ENCODE results near the gene FCER1G.

Gene FCER1G

DNA sequence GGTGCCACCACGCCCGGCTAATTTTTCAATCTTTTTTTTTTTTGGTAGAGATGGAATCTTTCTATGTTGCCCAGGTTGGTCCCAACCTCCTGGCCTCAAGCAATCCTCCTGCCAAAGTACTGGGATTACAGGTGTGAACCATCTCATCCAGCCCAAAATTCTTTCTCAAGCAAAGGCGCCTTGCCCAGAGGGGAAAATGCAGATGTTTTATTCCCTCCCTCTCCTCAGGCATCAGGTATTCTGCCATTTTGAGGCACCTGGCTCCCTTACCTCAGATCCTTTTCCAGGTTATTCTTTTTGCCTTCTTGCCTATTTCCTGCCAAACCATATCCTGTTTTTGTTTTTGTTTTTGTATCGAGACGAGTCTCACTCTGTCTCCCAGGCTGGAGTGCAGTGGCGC, 26.7 kb upstream of the FCER1G start:
- WGBS (ENCODE audit: insufficient coverage, insufficient read length) = no CpG with 5 or more reads among the region's 6 CpGs
- H3K27me3 ChIP-seq (ENCODE audit: control insufficient read depth, insufficient read depth, low read length) = no peaks in the 10 kb centered on the region
- peaks cover 16% of the 10 kb centered on the region; the same call in 1 of the 2 replicates for H3K36me3 ChIP-seq (ENCODE audit: control insufficient read depth, insufficient read depth, low read length)
- no peaks in the 10 kb centered on the region for H3K9me3 ChIP-seq (ENCODE audit: control insufficient read depth, insufficient read depth, low read length)
- H3K27ac ChIP-seq (ENCODE audit: low read length) = no peak overlapping the region
- no peaks in the 10 kb centered on the region for H3K4me1 ChIP-seq (ENCODE audit: control insufficient read depth, insufficient read depth, low read length)
- DNase-seq (ENCODE audit: low read depth, low spot score) = no peak
- H3K4me3 ChIP-seq (ENCODE audit: low read length) = no peak overlapping the region

DNA sequence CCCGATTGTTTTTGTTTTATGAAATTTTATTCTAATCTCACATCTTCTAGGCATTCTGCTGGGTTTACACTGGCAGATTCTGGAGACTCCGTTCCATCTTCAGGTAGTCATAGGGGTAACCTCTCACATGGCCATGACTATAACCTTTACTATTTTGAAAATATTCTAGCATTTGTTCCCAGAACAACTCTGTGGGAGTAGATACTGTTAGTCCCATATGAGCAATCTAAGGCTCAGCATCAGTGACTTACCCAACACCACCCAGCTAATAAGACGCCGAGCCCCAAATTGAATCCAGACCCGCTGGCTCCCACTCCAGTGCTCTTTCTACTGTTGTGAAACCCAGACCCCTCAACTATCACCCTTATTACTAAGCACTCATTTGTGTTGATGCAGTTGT, 26.1 kb upstream of the FCER1G start:
- H3K4me1 ChIP-seq (ENCODE audit: control insufficient read depth, insufficient read depth, low read length) = no peaks in the 10 kb centered on the region
- H3K4me3 ChIP-seq (ENCODE audit: low read length) = no peak overlapping the region
- H3K27ac ChIP-seq (ENCODE audit: low read length) = no peak overlapping the region
- no CpG with 5 or more reads among the region's 5 CpGs for WGBS (ENCODE audit: insufficient coverage, insufficient read length)
- no peaks in the 10 kb centered on the region for H3K27me3 ChIP-seq (ENCODE audit: control insufficient read depth, insufficient read depth, low read length)
- peaks cover 21% of the 10 kb centered on the region; the same call in 1 of the 2 replicates for H3K36me3 ChIP-seq (ENCODE audit: control insufficient read depth, insufficient read depth, low read length)
- no peaks in the 10 kb centered on the region for H3K9me3 ChIP-seq (ENCODE audit: control insufficient read depth, insufficient read depth, low read length)
- no peak for DNase-seq (ENCODE audit: low read depth, low spot score)

DNA sequence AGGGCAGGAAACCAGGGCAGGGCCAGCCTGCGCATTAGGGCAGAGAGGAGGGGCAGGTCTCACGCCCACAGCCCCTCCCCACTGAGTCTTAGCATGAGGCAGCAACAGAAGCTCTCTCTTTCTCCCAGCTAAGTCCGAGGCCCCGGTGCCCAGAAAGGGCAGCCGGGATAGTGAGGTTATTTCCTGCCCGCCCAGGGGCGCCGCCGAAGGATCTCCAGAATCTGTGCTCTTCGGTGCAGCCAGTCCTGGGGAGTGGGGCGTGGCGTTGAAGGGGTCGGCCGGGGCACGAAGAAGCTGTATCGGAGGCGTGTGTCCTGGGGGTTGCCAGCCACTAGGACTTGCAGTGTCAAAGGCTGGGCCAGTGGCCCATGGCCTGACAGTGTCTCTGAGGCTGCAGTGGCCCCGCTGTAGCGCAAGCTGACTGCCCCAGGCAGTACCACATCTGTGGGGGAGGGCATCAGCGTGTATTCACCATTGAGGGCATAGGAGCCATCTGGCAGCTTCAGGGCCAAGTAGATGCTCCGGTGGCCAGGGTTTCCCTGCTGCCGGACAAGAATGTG, 24.1 kb upstream of the FCER1G start:
- H3K36me3 ChIP-seq (ENCODE audit: control insufficient read depth, insufficient read depth, low read length) = peaks cover 25% of the 10 kb centered on the region; the same call in 1 of the 2 replicates

DNA sequence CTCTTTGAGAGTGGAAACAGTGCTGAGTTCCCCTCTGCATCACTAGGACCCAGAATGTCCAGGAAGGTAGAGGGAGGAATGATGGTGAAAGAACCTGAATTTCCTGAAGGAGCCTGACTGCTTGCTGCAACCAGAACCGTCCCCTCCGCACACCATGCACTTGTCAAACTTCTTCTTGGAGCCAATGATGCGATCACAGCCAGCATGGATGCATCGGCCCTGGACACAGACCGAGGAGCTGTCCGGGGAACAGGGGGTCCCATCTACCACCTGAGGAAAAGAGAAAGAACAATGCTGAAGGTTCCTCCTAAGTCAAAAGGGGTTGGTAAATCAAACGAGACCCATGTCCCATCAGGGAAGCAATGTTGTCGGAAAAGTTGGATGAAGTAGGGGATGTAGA, 23.1 kb upstream of the FCER1G start:
- H3K9me3 ChIP-seq (ENCODE audit: control insufficient read depth, insufficient read depth, low read length) = no peaks in the 10 kb centered on the region
- no peaks in the 10 kb centered on the region for H3K27me3 ChIP-seq (ENCODE audit: control insufficient read depth, insufficient read depth, low read length)
- H3K36me3 ChIP-seq (ENCODE audit: control insufficient read depth, insufficient read depth, low read length) = peaks cover 25% of the 10 kb centered on the region; the same call in 1 of the 2 replicates
- no CpG with 5 or more reads among the region's 8 CpGs for WGBS (ENCODE audit: insufficient coverage, insufficient read length)
- DNase-seq (ENCODE audit: low read depth, low spot score) = no peak
- H3K4me1 ChIP-seq (ENCODE audit: control insufficient read depth, insufficient read depth, low read length) = peaks cover 4% of the 10 kb centered on the region
- no peak overlapping the region for H3K27ac ChIP-seq (ENCODE audit: low read length)
- H3K4me3 ChIP-seq (ENCODE audit: low read length) = no peak overlapping the region

More for the DNA sequence above, 24.1 kb upstream of the FCER1G start:
- Histone ChIP-seq H3K4me1 (ENCODE audit: control insufficient read depth, insufficient read depth, low read length) (no peaks in the 10 kb centered on the region), H3K27ac (ENCODE audit: low read length) (no peak overlapping the region), H3K4me3 (ENCODE audit: low read length) (no peak overlapping the region), H3K27me3 (ENCODE audit: control insufficient read depth, insufficient read depth, low read length) (no peaks in the 10 kb centered on the region), H3K9me3 (ENCODE audit: control insufficient read depth, insufficient read depth, low read length) (no peaks in the 10 kb centered on the region)
- DNase-seq (ENCODE audit: low read depth, low spot score) = no peak
- WGBS (ENCODE audit: insufficient coverage, insufficient read length) = no CpG with 5 or more reads among the region's 22 CpGs

DNA sequence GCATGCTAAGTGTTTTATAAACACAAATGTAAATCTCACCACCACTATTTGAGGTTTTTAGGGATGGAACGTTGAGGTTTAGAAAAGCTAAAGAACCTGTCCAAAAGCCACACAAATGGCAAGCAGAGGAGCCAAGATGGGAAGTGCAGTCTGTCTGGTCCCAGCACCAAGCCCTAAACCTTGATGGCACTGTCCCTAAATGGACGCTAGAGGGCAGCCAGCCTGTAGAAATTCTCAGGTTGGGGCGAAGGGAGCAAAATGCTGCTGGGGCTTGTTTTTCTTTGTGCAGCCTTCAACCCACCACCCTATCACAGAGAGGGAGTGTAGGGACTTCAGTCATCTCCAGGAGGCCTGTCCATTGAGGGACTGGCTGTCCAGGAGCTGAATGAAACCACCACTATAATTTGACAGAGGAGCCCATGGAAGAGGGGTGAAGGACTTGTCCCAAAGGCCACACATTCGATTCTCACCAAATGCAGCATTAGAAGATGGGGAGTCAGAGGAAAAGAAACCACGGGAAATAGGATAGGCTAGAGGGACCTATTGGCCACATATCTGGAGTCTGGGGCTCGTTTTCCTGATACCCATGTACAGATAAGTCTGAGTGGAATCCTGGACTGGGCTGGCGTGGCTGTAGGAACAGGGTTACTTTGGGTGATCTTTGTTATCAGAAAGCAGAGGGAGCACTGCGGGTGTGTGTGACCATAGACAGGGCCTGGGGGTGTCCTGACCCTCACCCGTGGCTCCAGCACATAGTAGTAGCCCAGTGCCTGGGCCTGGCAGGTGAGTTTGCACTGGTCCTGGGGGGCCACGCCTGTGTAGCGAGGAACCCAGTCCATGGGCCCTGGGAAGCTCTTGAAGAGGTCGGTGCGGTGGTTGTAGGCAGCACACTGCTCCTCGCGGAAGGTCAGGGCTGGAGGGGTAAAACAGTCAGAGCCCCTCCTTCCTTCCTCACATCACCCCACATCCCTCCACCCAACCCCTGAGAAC, 22.3 kb upstream of the FCER1G start:
- Histone ChIP-seq H3K27ac (ENCODE audit: low read length) (no peak overlapping the region), H3K4me3 (ENCODE audit: low read length) (no peak overlapping the region), H3K9me3 (ENCODE audit: control insufficient read depth, insufficient read depth, low read length) (no peaks in the 10 kb centered on the region), H3K27me3 (ENCODE audit: control insufficient read depth, insufficient read depth, low read length) (no peaks in the 10 kb centered on the region), H3K36me3 (ENCODE audit: control insufficient read depth, insufficient read depth, low read length) (peaks cover 25% of the 10 kb centered on the region; the same call in 1 of the 2 replicates), H3K4me1 (ENCODE audit: control insufficient read depth, insufficient read depth, low read length) (peaks cover 8% of the 10 kb centered on the region)
- WGBS (ENCODE audit: insufficient coverage, insufficient read length) = no CpG with 5 or more reads among the region's 15 CpGs
- DNase-seq (ENCODE audit: low read depth, low spot score) = no peak

DNA sequence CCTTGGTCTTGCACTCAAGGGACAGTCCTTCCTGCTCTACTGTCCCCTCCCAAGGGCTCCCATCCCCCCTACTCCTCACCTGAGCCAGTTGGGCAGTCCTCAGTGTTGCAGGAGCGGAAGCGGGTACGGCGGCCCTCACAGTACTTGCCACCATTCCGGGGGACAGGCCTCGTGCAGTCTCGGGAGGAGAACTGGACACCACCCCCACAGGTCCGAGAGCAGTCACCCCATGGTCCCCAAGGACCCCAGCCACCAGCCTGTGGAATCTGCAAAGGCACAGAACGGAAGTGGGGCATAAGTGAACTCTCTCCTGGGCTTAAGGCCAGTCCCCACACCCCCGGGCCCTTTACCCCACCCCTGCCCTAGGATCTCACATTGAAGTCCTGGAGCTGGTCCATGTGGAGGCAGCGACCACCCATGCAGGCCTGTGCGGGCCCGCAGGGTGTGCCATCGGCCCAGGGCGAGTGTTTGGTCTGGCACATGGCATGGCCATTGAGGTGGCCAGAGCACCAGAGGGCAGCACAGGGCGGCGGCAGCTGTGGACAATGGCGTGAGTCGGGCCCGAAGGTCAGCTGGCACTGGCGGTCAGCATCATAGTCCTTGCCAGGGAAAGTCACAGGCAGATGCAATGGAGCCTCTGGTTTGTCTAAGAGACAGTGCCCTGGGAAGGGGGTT, 21.4 kb upstream of the FCER1G start:
- H3K36me3 ChIP-seq (ENCODE audit: control insufficient read depth, insufficient read depth, low read length) = peaks cover 25% of the 10 kb centered on the region; the same call in 1 of the 2 replicates

DNA sequence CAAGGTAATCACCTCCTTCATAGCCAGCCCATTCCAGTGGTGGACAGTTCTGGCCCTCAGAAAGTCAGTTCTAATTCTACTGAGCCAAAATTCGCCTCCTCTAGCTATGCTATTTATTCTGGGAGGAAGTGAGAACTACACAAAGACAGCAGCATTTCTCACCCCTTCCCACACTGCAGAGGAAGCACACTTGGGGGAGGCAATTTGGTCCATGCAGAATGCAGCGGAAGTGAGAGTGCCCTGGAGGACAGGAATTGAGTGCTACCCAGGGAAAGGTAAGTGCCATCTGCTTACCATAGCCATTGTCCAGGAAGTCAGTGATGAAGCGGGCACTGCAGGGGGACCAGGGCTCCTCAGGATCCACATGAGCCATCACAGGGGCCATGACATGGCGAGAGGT, 19.9 kb upstream of the FCER1G start:
- H3K27me3 ChIP-seq (ENCODE audit: control insufficient read depth, insufficient read depth, low read length) = no peaks in the 10 kb centered on the region
- DNase-seq (ENCODE audit: low read depth, low spot score) = no peak
- no CpG with 5 or more reads among the region's 4 CpGs for WGBS (ENCODE audit: insufficient coverage, insufficient read length)
- peaks cover 25% of the 10 kb centered on the region; the same call in 1 of the 2 replicates for H3K36me3 ChIP-seq (ENCODE audit: control insufficient read depth, insufficient read depth, low read length)
- H3K4me3 ChIP-seq (ENCODE audit: low read length) = no peak overlapping the region
- H3K9me3 ChIP-seq (ENCODE audit: control insufficient read depth, insufficient read depth, low read length) = no peaks in the 10 kb centered on the region
- peaks cover 11% of the 10 kb centered on the region for H3K4me1 ChIP-seq (ENCODE audit: control insufficient read depth, insufficient read depth, low read length)
- no peak overlapping the region for H3K27ac ChIP-seq (ENCODE audit: low read length)

More for the DNA sequence above, 21.4 kb upstream of the FCER1G start:
- no CpG with 5 or more reads among the region's 21 CpGs for WGBS (ENCODE audit: insufficient coverage, insufficient read length)
- H3K4me1 ChIP-seq (ENCODE audit: control insufficient read depth, insufficient read depth, low read length) = peaks cover 10% of the 10 kb centered on the region
- H3K4me3 ChIP-seq (ENCODE audit: low read length) = no peak overlapping the region
- no peak for DNase-seq (ENCODE audit: low read depth, low spot score)
- no peaks in the 10 kb centered on the region for H3K27me3 ChIP-seq (ENCODE audit: control insufficient read depth, insufficient read depth, low read length)
- no peak overlapping the region for H3K27ac ChIP-seq (ENCODE audit: low read length)
- H3K9me3 ChIP-seq (ENCODE audit: control insufficient read depth, insufficient read depth, low read length) = no peaks in the 10 kb centered on the region

DNA sequence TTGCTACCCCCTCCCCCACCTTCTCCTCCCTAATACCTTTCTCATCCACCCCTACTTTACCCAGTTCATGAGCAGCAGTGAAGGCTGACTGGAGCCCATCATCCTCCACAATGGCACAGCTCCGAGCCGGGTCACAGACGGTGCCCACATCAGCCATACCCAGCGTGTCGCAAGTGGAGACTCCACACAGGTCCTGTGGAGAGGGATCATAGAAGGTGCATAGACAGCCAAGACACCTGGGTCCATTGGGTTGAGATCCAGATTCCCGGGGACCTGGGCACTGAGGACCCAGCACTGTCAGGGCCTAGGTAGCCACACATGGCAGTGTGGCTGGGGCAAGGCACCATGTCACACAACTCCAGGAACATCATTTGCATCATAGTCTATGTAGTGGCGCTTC, 19.0 kb upstream of the FCER1G start:
- Histone ChIP-seq H3K4me1 (ENCODE audit: control insufficient read depth, insufficient read depth, low read length) (peaks cover 19% of the 10 kb centered on the region), H3K4me3 (ENCODE audit: low read length) (no peak overlapping the region), H3K27ac (ENCODE audit: low read length) (no peak overlapping the region)

DNA sequence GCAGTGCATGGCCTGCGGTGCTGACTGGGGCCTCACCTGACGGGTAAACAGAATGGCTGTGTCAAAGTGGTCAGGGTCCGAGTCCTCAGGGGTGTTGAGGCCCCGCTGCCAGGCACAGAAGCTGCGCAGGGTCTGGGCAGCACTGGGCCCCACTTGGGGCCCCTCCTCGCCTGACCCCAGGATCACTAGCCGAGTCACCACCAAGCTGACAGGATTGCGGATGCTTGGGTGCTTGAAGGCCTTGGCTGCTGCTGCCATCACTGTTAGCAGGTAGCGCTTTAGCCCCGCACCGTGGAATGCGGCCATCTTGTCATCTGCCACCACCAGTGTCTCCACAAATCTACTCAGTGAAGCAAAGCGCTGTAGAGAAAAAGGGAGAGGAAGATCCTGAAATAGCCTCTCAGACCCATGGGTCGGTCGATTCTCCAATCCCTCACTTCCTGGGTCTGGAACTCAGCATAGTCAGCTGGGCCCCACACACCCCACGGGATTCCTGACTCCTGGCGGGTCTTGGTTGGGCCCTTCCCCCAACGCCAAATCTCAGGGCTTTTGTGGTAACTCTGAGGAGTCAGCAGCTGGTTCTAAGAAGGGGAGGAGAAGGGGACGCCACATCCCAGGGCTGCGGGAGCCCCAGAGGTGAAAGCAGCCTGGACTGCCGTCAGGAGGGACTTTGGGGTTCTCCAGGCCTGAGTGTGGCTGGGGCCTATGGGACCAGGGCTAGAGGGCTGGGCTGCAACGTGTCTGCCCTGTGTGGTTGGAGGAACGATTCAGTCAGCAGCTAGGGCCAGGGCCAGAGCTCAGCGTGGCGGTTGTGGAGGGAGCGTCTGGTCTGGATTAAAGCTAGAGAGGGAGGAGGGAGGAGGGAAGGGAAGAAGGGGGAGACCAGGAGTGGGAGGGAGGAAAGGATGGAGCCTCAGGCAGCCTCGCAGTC, 18.3 kb upstream of the FCER1G start:
- Histone ChIP-seq H3K4me3 (ENCODE audit: low read length) (no peak overlapping the region), H3K27me3 (ENCODE audit: control insufficient read depth, insufficient read depth, low read length) (no peaks in the 10 kb centered on the region), H3K36me3 (ENCODE audit: control insufficient read depth, insufficient read depth, low read length) (peaks cover 15% of the 10 kb centered on the region; the same call in 1 of the 2 replicates), H3K4me1 (ENCODE audit: control insufficient read depth, insufficient read depth, low read length) (peaks cover 24% of the 10 kb centered on the region), H3K27ac (ENCODE audit: low read length) (no peak overlapping the region), H3K9me3 (ENCODE audit: control insufficient read depth, insufficient read depth, low read length) (no peaks in the 10 kb centered on the region)
- DNase-seq (ENCODE audit: low read depth, low spot score) = no peak
- WGBS (ENCODE audit: insufficient coverage, insufficient read length) = no CpG with 5 or more reads among the region's 27 CpGs

More for the DNA sequence above, 19.0 kb upstream of the FCER1G start:
- WGBS (ENCODE audit: insufficient coverage, insufficient read length) = no CpG with 5 or more reads among the region's 7 CpGs
- Histone ChIP-seq H3K36me3 (ENCODE audit: control insufficient read depth, insufficient read depth, low read length) (peaks cover 21% of the 10 kb centered on the region; the same call in 1 of the 2 replicates), H3K27me3 (ENCODE audit: control insufficient read depth, insufficient read depth, low read length) (no peaks in the 10 kb centered on the region), H3K9me3 (ENCODE audit: control insufficient read depth, insufficient read depth, low read length) (no peaks in the 10 kb centered on the region)
- no peak for DNase-seq (ENCODE audit: low read depth, low spot score)

Measured in iPS DF 6.9 (cell line).